Measurements from ENCODE around the gene ACTN4.

Gene ACTN4

DNA sequence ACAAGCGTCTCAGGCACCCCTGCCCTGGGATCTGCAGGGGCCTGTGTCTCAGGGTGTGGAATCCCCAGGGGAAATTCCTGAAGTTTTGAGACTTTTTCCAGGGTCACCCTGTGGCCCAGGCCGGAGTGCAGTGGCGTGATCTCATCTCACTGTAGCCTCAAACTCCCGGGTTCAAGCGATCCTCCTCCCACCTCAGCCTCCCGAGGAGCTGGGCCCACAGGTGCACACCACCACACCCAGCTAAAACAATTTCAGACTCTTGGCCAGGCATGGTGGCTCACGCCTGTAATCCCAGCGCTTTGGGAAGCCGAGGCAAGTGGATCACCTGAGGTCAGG is 92.8 kb downstream of the ACTN4 start:
- peaks cover 23% of the 10 kb centered on the region for H3K27me3 Mint-ChIP-seq (ENCODE audit: low read depth)
- no peaks in the 10 kb centered on the region for H3K36me3 Mint-ChIP-seq (ENCODE audit: low read depth)
- peaks cover 6% of the 10 kb centered on the region for H3K4me1 Mint-ChIP-seq
- TF ChIP-seq CTCF (IDR thresholded peaks at IDR 0.05; ENCODE audit: unreplicated experiment in 3 of 3) = no peak
- H3K4me3 Mint-ChIP-seq = no peak overlapping the region
- H3K27ac Mint-ChIP-seq = no peak overlapping the region
- H3K9me3 Mint-ChIP-seq = no peaks in the 10 kb centered on the region

DNA sequence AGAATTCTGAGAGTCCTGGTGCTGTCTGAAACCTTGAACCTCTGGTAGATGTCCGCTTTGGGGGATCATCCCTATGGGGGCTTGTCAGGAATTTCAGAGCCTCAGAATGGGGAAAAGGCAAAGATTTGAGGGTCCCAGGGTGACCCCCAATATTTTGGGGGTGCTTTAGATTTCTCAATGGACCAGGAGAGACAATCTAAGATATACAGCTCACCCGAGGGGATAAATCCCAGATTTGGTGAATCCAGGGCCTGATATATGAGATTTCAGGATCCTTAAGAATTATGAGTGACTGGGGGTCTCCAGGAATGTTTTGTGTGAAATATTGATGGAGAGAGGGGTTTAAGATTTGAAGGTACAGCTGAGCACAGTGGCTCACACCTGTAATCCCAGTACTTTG is 93.5 kb downstream of the ACTN4 start:
- peaks cover 6% of the 10 kb centered on the region for H3K4me1 Mint-ChIP-seq
- no peak for TF ChIP-seq CTCF (IDR thresholded peaks at IDR 0.05; ENCODE audit: unreplicated experiment in 3 of 3)
- no peak overlapping the region for H3K4me3 Mint-ChIP-seq
- peaks cover 23% of the 10 kb centered on the region for H3K27me3 Mint-ChIP-seq (ENCODE audit: low read depth)
- H3K27ac Mint-ChIP-seq = no peak overlapping the region
- H3K9me3 Mint-ChIP-seq = no peaks in the 10 kb centered on the region
- H3K36me3 Mint-ChIP-seq (ENCODE audit: low read depth) = no peaks in the 10 kb centered on the region

GRCh38 chr19:38741670-38742069 is 94.2 kb downstream of the ACTN4 start:
- peaks cover 20% of the 10 kb centered on the region for H3K27me3 Mint-ChIP-seq (ENCODE audit: low read depth)
- H3K4me3 Mint-ChIP-seq = no peak overlapping the region
- peaks cover 6% of the 10 kb centered on the region for H3K4me1 Mint-ChIP-seq

DNA sequence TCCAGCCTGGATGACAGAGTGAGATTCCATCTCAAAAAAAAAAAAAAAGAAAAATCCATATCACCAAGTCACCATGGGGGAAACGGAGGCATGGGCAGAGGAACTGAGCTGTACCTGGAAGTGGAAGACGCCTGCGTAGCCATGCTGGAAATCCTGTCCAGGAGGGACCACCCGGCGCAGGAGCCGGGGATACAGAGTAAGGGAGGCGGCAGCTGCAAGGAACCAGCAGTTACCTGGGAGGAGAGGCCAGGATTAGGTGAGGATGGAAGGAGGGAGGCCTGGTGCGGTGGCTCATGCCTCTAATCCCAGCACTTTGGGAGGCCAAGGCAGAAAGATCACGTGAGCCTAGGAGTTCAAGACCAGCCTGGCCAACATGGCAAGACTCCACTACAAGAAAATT is 94.8 kb downstream of the ACTN4 start:
- no peak for TF ChIP-seq CTCF (IDR thresholded peaks at IDR 0.05; ENCODE audit: unreplicated experiment in 3 of 3)
- peaks cover 18% of the 10 kb centered on the region for H3K27me3 Mint-ChIP-seq (ENCODE audit: low read depth)
- no peaks in the 10 kb centered on the region for H3K36me3 Mint-ChIP-seq (ENCODE audit: low read depth)
- H3K4me1 Mint-ChIP-seq = peaks cover 6% of the 10 kb centered on the region
- no peak overlapping the region for H3K27ac Mint-ChIP-seq
- H3K4me3 Mint-ChIP-seq = no peak overlapping the region
- no peaks in the 10 kb centered on the region for H3K9me3 Mint-ChIP-seq

More at GRCh38 chr19:38741670-38742069, 94.2 kb downstream of the ACTN4 start:
- no peaks in the 10 kb centered on the region for H3K36me3 Mint-ChIP-seq (ENCODE audit: low read depth)
- no peaks in the 10 kb centered on the region for H3K9me3 Mint-ChIP-seq
- no peak overlapping the region for H3K27ac Mint-ChIP-seq
- no peak for TF ChIP-seq CTCF (IDR thresholded peaks at IDR 0.05; ENCODE audit: unreplicated experiment in 3 of 3)

DNA sequence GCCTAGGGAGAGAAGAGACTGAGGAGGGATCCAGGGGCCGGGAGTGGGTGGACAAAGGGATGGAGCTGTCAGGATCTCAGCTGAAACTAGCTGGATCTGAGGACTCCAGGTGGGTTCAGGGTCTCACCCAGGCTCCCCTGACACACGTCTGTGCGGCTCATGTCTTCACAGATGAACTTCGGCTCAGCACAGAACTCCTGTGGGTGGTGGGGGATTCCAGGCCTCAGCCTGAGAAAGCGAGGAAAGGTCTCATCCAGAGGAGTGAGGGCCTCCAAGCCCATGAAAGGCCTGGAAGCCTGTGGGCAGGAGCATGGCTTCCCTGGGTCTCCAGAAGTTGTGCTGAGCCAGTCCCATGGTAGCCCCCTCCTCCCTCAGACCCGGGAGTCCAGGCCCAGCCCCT is 95.5 kb downstream of the ACTN4 start:
- Mint-ChIP-seq H3K27me3 (ENCODE audit: low read depth) (peaks cover 13% of the 10 kb centered on the region), H3K36me3 (ENCODE audit: low read depth) (no peaks in the 10 kb centered on the region), H3K27ac (no peak overlapping the region), H3K9me3 (no peaks in the 10 kb centered on the region), H3K4me1 (peaks cover 2% of the 10 kb centered on the region), H3K4me3 (no peak overlapping the region)
- TF ChIP-seq CTCF (IDR thresholded peaks at IDR 0.05; ENCODE audit: unreplicated experiment in 3 of 3) = no peak

DNA sequence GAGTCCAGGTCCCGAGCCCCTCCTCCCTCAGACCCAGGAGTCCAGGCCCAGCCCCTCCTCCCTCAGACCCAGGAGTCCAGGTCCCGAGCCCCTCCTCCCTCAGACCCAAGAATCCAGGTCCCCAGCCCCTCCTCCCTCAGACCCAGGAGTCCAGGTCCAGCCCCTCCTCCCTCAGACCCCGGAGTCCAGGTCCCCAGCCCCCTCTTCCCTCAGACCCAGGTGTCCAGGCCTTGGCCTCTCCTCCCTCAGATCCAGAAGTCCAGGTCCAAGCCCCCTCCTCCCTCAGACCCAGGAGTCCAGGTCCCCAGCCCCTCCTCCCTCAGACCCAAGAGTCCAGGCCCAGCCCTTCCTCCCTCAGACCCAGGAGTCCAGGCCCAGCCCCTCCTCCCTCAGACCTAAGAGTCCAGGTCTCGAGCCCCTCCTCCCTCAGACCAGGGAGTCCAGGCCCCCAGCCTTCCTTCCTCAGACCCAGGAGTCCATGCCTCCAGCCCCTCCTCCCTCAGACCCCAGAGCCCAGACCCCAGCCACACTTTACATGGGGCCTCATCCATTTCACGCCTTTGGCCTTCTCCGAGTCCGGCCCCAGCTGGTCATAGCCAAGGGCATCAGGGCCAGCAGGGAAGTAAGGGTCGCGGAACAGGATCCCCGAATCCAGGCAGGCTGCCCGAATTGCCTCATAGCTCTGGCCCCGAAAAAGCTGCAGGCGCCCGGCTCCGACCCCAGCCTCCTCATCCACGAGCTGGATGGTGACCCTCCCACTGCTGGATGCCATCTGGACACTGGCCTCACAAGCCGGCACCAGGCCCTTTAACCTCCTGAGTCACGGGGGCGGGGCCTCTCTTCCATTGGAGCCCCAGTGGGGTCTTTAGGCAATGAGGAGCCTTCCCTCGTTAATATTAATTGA is 96.2 kb downstream of the ACTN4 start:
- no peak overlapping the region for H3K4me3 Mint-ChIP-seq
- H3K4me1 Mint-ChIP-seq = no peaks in the 10 kb centered on the region

More for the DNA sequence above, 96.2 kb downstream of the ACTN4 start:
- H3K36me3 Mint-ChIP-seq (ENCODE audit: low read depth) = no peaks in the 10 kb centered on the region
- no peaks in the 10 kb centered on the region for H3K9me3 Mint-ChIP-seq
- H3K27ac Mint-ChIP-seq = no peak overlapping the region
- H3K27me3 Mint-ChIP-seq (ENCODE audit: low read depth) = peaks cover 8% of the 10 kb centered on the region
- TF ChIP-seq CTCF (IDR thresholded peaks at IDR 0.05; ENCODE audit: unreplicated experiment in 3 of 3) = no peak
